HG02938 (cell line): ENCODE measurements around the gene PPAN.

Experiments used
- ATAC-seq: cut with Tn5 transposase; IDR thresholded peaks from one replicate; pipeline ENCODE4 v1.9.1; 2021; ENCODE audit warnings: mild to moderate bottlenecking, moderate library complexity; ENCODE audit not compliant: unreplicated experiment

The PPAN gene, protein sequence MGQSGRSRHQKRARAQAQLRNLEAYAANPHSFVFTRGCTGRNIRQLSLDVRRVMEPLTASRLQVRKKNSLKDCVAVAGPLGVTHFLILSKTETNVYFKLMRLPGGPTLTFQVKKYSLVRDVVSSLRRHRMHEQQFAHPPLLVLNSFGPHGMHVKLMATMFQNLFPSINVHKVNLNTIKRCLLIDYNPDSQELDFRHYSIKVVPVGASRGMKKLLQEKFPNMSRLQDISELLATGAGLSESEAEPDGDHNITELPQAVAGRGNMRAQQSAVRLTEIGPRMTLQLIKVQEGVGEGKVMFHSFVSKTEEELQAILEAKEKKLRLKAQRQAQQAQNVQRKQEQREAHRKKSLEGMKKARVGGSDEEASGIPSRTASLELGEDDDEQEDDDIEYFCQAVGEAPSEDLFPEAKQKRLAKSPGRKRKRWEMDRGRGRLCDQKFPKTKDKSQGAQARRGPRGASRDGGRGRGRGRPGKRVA

DNA sequence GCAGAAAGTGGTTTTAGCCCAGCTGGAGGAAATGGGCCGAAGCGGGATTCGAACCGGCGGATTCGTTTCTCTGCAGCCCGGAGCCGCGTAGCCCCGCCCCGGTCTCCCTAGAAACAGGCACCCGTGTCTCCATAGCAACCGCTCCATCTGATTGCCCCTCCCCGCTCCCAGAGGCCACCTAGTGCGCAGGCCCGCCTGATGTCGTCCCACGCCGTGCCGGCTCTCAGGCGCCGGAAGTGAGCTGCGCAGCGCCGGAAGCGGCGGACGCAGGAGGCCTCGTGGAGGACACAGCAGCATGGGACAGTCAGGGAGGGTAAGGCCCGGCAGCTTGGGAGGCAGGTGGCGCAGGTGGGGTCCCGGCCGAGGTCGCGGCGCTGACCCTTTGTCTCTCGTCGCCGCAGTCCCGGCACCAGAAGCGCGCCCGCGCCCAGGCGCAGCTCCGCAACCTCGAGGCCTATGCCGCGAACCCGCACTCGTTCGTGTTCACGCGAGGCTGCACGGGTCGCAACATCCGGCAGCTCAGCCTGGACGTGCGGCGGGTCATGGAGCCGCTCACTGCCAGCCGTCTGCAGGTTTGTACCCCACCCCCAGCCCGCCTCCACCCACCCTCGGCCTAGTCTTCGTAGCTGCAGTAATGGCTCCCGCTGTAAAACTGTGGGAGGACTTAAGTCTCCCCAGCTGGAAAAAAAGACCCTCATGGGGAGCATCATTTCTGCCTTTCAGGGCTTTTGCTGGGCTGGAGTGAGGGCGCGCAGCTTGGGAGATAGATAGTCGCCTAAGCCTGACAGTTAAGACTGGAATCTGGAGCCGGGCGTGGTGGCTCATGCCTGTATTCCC, at the start of gene PPAN:
PPAN (plus strand) TSS at position 263 of the 837 bp plus-strand sequence; CDS start at position 296, 33 bp downstream.
- peak; percentile 43 for ATAC-seq

GRCh38 chr19:10061717-10062310, 44.3 kb upstream of the PPAN start:
- no peak for ATAC-seq

- no peak for ATAC-seq
Observed at GRCh38 chr19:10068205-10068604, 38.0 kb upstream of the PPAN start.

- ATAC-seq = no peak
Observed at GRCh38 chr19:10069046-10069445, 37.1 kb upstream of the PPAN start.

DNA sequence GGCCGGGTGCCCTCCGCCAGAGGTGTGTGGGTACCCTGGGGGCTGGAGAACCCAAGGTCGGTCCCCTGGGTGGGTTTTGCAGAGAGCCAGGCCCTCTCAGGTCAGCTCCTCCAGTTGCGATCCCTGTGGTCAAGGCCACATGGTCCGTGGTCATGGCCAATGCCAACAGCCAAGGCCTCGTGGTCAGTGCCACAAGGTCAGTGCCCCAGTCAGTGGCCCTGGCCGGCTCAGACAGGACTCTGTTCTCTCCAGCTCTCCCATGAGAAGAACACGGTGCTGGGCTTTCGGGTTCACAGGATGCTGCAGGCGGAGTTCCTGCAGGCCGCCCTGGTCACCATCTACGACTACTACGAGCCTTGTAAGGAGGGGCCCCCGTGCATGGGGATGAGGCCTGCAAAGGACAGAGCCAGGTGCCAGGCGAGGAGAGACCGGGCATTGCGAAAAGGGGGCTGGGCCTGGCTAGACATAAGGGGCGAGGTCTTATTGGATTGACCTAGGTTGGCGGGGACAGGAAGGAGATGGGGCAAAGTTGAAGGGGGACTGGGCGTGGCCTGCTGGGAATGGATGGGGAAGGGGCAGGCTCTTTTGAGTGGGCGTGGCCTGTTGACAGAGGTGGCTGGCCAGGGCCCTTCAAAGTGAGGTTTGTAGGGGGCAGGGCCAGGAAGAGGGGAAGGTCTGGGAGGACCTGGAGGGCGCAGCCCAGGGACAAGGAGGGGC, 35.3 kb upstream of the PPAN start:
- no peak for ATAC-seq

GRCh38 chr19:10074153-10074552, 32.0 kb upstream of the PPAN start:
- ATAC-seq = no peak

GRCh38 chr19:10076535-10076934, 29.6 kb upstream of the PPAN start:
- no peak for ATAC-seq

DNA sequence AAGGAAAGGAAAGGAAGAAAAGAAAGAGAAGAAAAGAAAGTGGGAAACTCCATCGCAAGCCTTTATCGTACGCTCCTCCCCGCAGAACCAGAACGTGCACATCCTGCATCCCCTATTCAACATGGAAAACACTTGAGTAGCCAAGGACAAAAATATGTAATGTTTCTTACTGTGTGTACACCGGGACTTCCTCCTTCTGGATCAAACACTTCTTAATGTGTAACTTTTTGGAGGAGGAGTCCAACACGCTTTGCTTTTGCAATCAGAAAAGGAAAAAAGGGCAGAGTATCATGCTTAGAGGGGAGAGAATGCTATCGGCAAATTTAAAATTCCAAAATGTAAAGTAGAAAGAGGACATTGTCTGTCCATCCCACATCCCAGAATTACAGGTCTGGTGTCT, 27.8 kb upstream of the PPAN start:
- ATAC-seq = no peak

DNA sequence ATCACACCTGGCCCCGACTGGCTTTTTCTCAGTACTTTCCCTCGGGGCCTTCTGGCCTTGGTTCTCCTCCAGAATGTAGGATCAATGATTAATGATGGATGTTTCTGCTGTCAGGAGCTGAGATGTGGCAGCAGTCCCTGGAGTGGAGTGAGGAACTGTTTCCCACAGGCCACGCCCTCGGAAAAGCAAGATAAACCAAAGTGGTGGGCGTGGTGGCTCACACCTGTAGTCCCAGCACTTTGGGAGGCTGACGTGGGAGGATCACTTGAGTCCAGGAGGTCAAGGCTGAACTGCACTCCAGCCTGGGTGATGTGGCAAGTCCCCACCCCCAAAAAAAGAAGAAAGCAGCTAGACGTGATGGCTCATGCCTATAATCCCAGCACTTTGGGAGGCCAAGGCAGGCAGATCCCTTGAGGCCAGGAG, 27.1 kb upstream of the PPAN start:
- ATAC-seq = no peak

DNA sequence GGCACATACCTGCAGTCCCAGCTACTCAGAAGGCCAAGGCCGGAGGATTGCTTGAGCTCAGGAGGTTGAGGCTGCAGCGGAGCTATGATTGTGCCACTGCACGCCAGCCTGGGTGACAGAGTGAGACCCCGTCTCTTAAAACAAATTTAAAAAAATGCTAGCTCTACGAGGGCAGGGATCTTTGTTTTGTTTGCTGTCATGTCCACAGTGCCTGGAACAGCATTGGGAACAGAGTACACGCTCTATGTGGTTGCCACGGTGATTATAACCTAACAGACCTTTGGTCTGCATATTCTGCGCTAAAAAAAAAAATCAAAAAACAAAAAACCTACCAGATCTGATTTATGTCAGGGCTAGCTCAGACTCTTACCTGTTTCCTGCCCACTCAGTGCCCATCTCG, 22.3 kb upstream of the PPAN start:
- no peak for ATAC-seq

GRCh38 chr19:10084803-10085202, 21.4 kb upstream of the PPAN start:
- no peak for ATAC-seq

GRCh38 chr19:10085641-10086590, 20.2 kb upstream of the PPAN start, which contains the start of gene SHFL:
SHFL (plus strand) TSS chr19:10086317; CDS start chr19:10086428, 111 bp downstream.
- peak; percentile 85 for ATAC-seq

- no peak for ATAC-seq
Observed at GRCh38 chr19:10086591-10087192, 19.5 kb upstream of the PPAN start.

DNA sequence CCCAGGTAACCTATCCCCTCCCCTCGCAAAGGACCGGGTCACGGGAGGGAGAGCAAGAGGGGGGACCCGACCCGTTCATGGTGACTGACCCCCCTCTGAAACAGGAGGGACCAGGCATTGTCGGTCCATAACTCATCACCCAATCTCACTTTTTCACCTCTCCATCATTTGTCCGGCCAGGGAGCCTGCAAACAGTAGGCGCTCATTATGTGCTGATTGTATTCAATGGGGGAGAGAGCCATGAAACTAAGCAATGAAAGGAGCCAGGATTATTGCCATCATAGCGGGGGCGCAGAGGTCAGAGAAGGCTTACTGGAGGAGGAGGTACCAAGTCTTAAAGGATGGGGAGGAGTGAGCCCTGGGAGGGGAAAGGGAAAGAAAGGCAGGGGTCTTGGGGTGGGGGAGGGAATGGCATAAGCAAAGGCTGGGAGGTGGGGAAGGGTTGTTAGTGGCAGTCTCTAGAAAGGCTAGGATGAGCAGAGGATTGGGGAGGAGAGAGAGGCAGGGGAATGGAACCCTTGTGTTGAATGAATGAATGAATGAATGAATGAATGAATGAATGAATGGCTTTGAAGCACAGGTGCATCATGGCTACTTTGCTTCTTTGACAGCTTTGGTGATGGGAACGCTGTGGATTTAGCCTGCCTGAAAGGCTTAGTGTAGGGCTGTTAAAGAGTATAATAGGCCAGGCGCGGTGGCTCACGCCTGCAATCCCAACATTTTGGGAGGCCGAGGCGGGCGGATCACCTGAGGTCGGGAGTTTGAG, 18.7 kb upstream of the PPAN start:
- no peak for ATAC-seq

- no peak for ATAC-seq
Observed at GRCh38 chr19:10088949-10089554, 17.1 kb upstream of the PPAN start.

DNA sequence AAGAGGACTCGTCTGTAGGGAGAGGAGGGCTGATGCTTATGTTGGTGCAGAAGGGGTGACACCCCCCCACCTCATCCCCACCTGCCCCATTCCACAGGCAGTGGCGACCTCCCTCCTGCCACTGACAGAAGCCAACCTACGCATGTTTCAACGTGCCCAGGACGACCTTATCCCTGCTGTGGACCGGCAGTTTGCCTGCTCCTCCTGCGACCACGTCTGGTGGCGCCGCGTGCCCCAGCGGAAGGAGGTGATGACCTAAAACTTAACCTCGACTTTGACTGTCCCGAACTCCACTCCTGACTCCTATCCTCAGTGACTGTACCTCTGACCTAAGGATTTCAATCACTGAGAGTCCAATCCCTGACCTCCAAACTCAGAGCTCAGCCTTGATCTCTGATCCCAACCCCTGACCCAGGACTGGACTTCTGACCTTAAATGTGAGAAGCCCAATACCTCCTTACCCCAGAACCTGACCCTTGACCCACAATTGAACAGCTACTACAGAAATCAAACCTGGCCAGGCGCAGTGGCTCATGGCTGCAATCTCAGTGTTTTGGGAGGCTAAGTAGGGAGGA, 16.3 kb upstream of the PPAN start:
- no peak for ATAC-seq

GRCh38 chr19:10091370-10091687, 14.8 kb upstream of the PPAN start:
- no peak for ATAC-seq
